HepG2 (cell line): ENCODE measurements around the gene RPL35A. TPM values are rescaled to one million over a fixed set of nuclear protein-coding genes. Genes with fewer than 3 reads are reported as not detected.

Experiments used
- ATAC-seq: fragments of 200-7000 bp; cut with Tn5 transposase; 3 replicates; pipeline ENCODE4 v1.9.1; 2020; ENCODE audit warnings: mild to moderate bottlenecking, moderate library complexity
- BruUV-seq: library from RNA; stranded (reverse); fragments of 400-500 nt; replicated peaks from 2 replicates; lab custom pipeline; 2021; lab: Mats Ljungman, UMichigan
- CTCF ChIA-PET: fragments of 300-600 bp; formaldehyde crosslinking; extraction: SDS; loops from one replicate; lab custom pipeline; 2021; ENCODE audit warnings: low total read pairs, inconsistent platforms, low intra/inter-chr PET ratio; lab: Yijun Ruan, JAX
- POLR2A ChIA-PET: fragments of 350-600 bp; sonication (Branson Sonifier 250); formaldehyde crosslinking; loops from one replicate; lab custom pipeline; 2020; ENCODE audit warnings: antibody characterized with exemption, inconsistent platforms; lab: Yijun Ruan, JAX
- DNase-seq: peaks from one replicate; pipeline ENCODE4 v3.0.0-alpha.2; 2015; ENCODE audit warnings: low spot score
- FAIRE-seq: peaks from 3 replicates; lab custom pipeline; 2011; peaks lifted over from hg19 to GRCh38; lab: Jason Lieb, UNC
- H2AFZ ChIP-seq: one replicate; pipeline ENCODE4 v1.6.1; 2011; ENCODE audit warnings: low read length, inconsistent platforms
- H3K27ac ChIP-seq: fragments of 300-600 bp; 3 replicates; pipeline ENCODE4 v1.8.0; 2011; ENCODE audit warnings: mixed run types, mild to moderate bottlenecking, mixed read lengths, low read length, inconsistent platforms; ENCODE audit not compliant: insufficient read depth; ENCODE audit errors: extremely low read length
- H3K27me3 ChIP-seq, 2 experiments: fragments of 200-600 bp in 1 of 2; 2 replicates in 1 of 2; 3 replicates in 1 of 2; pipeline versions ENCODE4 v1.6.0 to v1.8.0; 2011; ENCODE audit warnings: low read length in 2 of 2, mild to moderate bottlenecking in 2 of 2, moderate library complexity in 2 of 2, inconsistent platforms in 1 of 2; ENCODE audit not compliant: insufficient read depth in 2 of 2, control insufficient read depth in 1 of 2
- H3K36me3 ChIP-seq, 2 experiments: fragments of 200-600 bp in 1 of 2; replicated peaks in 1 of 2; 2 replicates in 1 of 2; 3 replicates in 1 of 2; pipeline versions ENCODE4 v1.5.1 to v1.8.0; 2011; ENCODE audit warnings: low read length in 2 of 2, inconsistent platforms in 1 of 2; ENCODE audit not compliant: insufficient read depth in 2 of 2, control insufficient read depth in 1 of 2
- H3K4me1 ChIP-seq: 2 replicates; pipeline ENCODE4 v1.5.1; 2012; ENCODE audit warnings: low read length, inconsistent platforms; ENCODE audit not compliant: insufficient read depth
- H3K4me2 ChIP-seq: 2 replicates; pipeline ENCODE4 v1.6.0; 2011; ENCODE audit warnings: low read depth, low read length, inconsistent platforms
- H3K4me3 ChIP-seq, 3 experiments: fragments of 200-600 bp in 1 of 3; sonication (generic), shearing (Covaris generic) in 1 of 3; replicated peaks in 1 of 3; 2 replicates each; pipeline ENCODE4 v1.5.1; 2011 to 2016; ENCODE audit warnings: low read length in 3 of 3, inconsistent platforms in 2 of 3, low read depth in 2 of 3, mild to moderate bottlenecking in 2 of 3, control low read depth in 1 of 3, mixed read lengths in 1 of 3; ENCODE audit not compliant: insufficient read depth in 1 of 3
- H3K79me2 ChIP-seq: one replicate; pipeline ENCODE4 v1.6.1; 2011; ENCODE audit warnings: low read length, inconsistent platforms; ENCODE audit not compliant: insufficient read depth
- H3K9ac ChIP-seq: 2 replicates; pipeline ENCODE4 v1.6.0; 2011; ENCODE audit warnings: mild to moderate bottlenecking, low read depth, low read length, inconsistent platforms; ENCODE audit not compliant: insufficient read depth
- H3K9me3 ChIP-seq: 2 replicates; pipeline ENCODE4 v1.5.1; 2012; ENCODE audit warnings: mild to moderate bottlenecking, low read length
- H4K20me1 ChIP-seq: 2 replicates; pipeline ENCODE4 v1.6.0; 2011; ENCODE audit warnings: inconsistent platforms, mild to moderate bottlenecking, low read length, moderate library complexity; ENCODE audit not compliant: insufficient read depth
- KDM5A ChIP-seq: fragments of 200-600 bp; sonication (generic); IDR thresholded peaks from 2 replicates; pipeline ENCODE4 v1.7.0; 2018; ENCODE audit warnings: antibody characterized with exemption, mild to moderate bottlenecking, low read length, borderline replicate concordance
- POLR2A ChIP-seq, 2 experiments: IDR thresholded peaks; 2 replicates each; pipeline ENCODE4 v1.6.1; 2011; ENCODE audit warnings: low read depth in 2 of 2, low read length in 2 of 2, mild to moderate bottlenecking in 1 of 2, moderate library complexity in 1 of 2; ENCODE audit not compliant: insufficient read depth in 1 of 2
- RBFOX2 ChIP-seq: fragments of 200-400 bp; formaldehyde crosslinking; IDR thresholded peaks from 2 replicates; pipeline ENCODE4 v1.6.1; 2017; ENCODE audit warnings: low read depth, mild to moderate bottlenecking, low read length
- REST ChIP-seq, 2 experiments: IDR thresholded peaks; 2 replicates each; pipeline ENCODE4 v1.6.1; 2011 to 2012; ENCODE audit warnings: low read length in 2 of 2, borderline replicate concordance in 1 of 2, low read depth in 1 of 2, mild to moderate bottlenecking in 1 of 2, moderate library complexity in 1 of 2
- TBX2 ChIP-seq: sonication (generic); formaldehyde crosslinking; IDR thresholded peaks from 2 replicates; pipeline ENCODE4 v1.5.0; 2020; ENCODE audit warnings: missing genetic modification reagents, mild to moderate bottlenecking, borderline replicate concordance
- ZNF790 ChIP-seq: sonication (generic); formaldehyde crosslinking; IDR thresholded peaks from 2 replicates; pipeline ENCODE4 v1.8.0; 2022; ENCODE audit warnings: missing genetic modification reagents, mild to moderate bottlenecking, borderline replicate concordance
- ZSCAN5A ChIP-seq: sonication (generic); formaldehyde crosslinking; IDR thresholded peaks from 2 replicates; pipeline ENCODE4 v1.8.0; 2022; ENCODE audit warnings: mild to moderate bottlenecking, missing genetic modification reagents, borderline replicate concordance
- WGBS: methylation state at CpG from one replicate; pipeline ENCODE4 v1.1.6; 2017; ENCODE audit warnings: low lambda C conversion rate; 5-methylcytosine and 5-hydroxymethylcytosine counted together
- in situ Hi-C: cut with HindIII; loops from 2 replicates; pipeline ENCODE4 v1.10.0; 2017; ENCODE audit warnings: low pct_unique_long_range_greater_than_20kb; ENCODE audit not compliant: extremely low pct_ligation_motif_present
- intact Hi-C: fragments of 100-400 bp; cut with micrococcal nuclease; formaldehyde crosslinking; loops from one replicate; pipeline ENCODE4 v1.10.0; 2022; ENCODE audit not compliant: unreplicated experiment
- polyA plus RNA-seq, 8 experiments: library from polyadenylated mRNA; depleted of rRNA in 3 of 8; stranded (reverse) in 7 of 8; unstranded in 1 of 8; fragments of >200 nt; fragmentation: Illumina TruSeq in 4 of 8; extraction: Trizol in 4 of 8; gene quantifications; 2 replicates each; pipeline versions ENCODE4 v1.2.1 to v1.2.3, GENCODE V29; 2011 to 2016; ENCODE audit warnings: low read depth in 4 of 8, missing spikeins in 1 of 8, mixed read lengths in 1 of 8; ENCODE audit not compliant: insufficient read depth in 1 of 8
- total RNA-seq, 5 experiments: library from RNA; depleted of rRNA; stranded (reverse); fragments of >200 nt; fragmentation: Illumina TruSeq; extraction: Trizol; gene quantifications; 2 replicates each; pipeline ENCODE4 v1.2.3, GENCODE V29; 2016; ENCODE audit warnings: low read depth in 1 of 5

The RPL35A gene
- total and polyA plus RNA-seq, 2 of the 13 experiments (the other 11 are each of a cell fraction or from before 2014, with no cell fraction given) = 1,001 to 1,582 TPM

GRCh38 chr3:197955892-197956477, 6.0 kb downstream of the RPL35A start:
- TF ChIP-seq REST (IDR thresholded peaks at IDR 0.05; ENCODE audit: borderline replicate concordance in 1 of 2, low read depth in 1 of 2, low read length in 2 of 2) (no peak), RBFOX2 (peak; percentile 42; the same call in 1 of the 2 replicates), KDM5A (no peak), ZNF790 (CRISPR knock-in tag) (no peak), TBX2 (CRISPR knock-in tag) (no peak), ZSCAN5A (CRISPR knock-in tag) (no peak), POLR2A (IDR thresholded peaks at IDR 0.05; ENCODE audit: insufficient read depth in 1 of 2, low read depth in 2 of 2, low read length in 2 of 2) (peak; percentile 1 to 16; a peak in 1 of 4 replicates)
- TF ChIP-seq, all 625 proteins: peak for 2
- no TSS peak for BruUV-seq
- H3K4me1 ChIP-seq = peaks cover 76% of the 10 kb centered on the region
- in situ Hi-C loops (no loop called here), intact Hi-C loops (no loop called here)
- peaks cover 13 to 48% of the 10 kb centered on the region in 2 experiments for H3K36me3 ChIP-seq
- no peak for DNase-seq
- ChIA-PET POLR2A (no interaction called here), CTCF (no interaction called here)
- no peaks in the 10 kb centered on the region for H3K9me3 ChIP-seq
- H3K27ac ChIP-seq = no peak overlapping the region
- peaks cover 36% of the 10 kb centered on the region for H4K20me1 ChIP-seq
- no peak for ATAC-seq
- no peak for FAIRE-seq
- no peak overlapping the region for H3K4me3 ChIP-seq
- no peaks in the 10 kb centered on the region; a peak in 1 of 5 replicates for H3K27me3 ChIP-seq
- H2AFZ ChIP-seq = no peak overlapping the region
- H3K9ac ChIP-seq = no peak overlapping the region
- 93% methylated on average over 4 of the region's 4 CpGs for WGBS
- no peak overlapping the region for H3K4me2 ChIP-seq
- H3K79me2 ChIP-seq = peaks cover 29% of the 10 kb centered on the region
